HG03457 (cell line): ENCODE measurements around the gene FAM217B.

Experiments
- ATAC-seq: cut with Tn5 transposase; IDR thresholded peaks from one replicate; pipeline ENCODE4 v1.9.1; 2021; ENCODE audit warnings: moderate number of reproducible peaks; ENCODE audit not compliant: unreplicated experiment

Gene FAM217B

GRCh38 chr20:59940129-59940955 is at the start of gene FAM217B, which contains the start of gene PPP1R3D:
Gene FAM217B (plus strand): TSS chr20:59940389. CDS start chr20:59943944, 3,555 bp downstream.
Gene PPP1R3D (minus strand): TSS chr20:59940305. CDS start chr20:59939931, 374 bp downstream.
- peak; percentile 91 for ATAC-seq

GRCh38 chr20:59891581-59891980 is 48.6 kb upstream of the FAM217B start:
- no peak for ATAC-seq

- no peak for ATAC-seq
Measured at GRCh38 chr20:59895908-59896307, 44.3 kb upstream of the FAM217B start.

- no peak for ATAC-seq
Measured at GRCh38 chr20:59902470-59902869, 37.7 kb upstream of the FAM217B start.

GRCh38 chr20:59903621-59904020 is 36.6 kb upstream of the FAM217B start:
- no peak for ATAC-seq

- ATAC-seq: no peak
Measured at GRCh38 chr20:59908855-59909254, 31.3 kb upstream of the FAM217B start.

- no peak for ATAC-seq
Measured at GRCh38 chr20:59911041-59911440, 29.1 kb upstream of the FAM217B start.

- ATAC-seq: no peak
Measured at GRCh38 chr20:59912609-59913008, 27.6 kb upstream of the FAM217B start.

- ATAC-seq: no peak
Measured at GRCh38 chr20:59920944-59921343, 19.2 kb upstream of the FAM217B start.

GRCh38 chr20:59923514-59923913 is 16.7 kb upstream of the FAM217B start:
- no peak for ATAC-seq

- ATAC-seq: no peak
Measured at GRCh38 chr20:59925359-59925758, 14.8 kb upstream of the FAM217B start.

- no peak for ATAC-seq
Measured at GRCh38 chr20:59925899-59926298, 14.3 kb upstream of the FAM217B start.

GRCh38 chr20:59931511-59932312 is 8.5 kb upstream of the FAM217B start:
- no peak for ATAC-seq

GRCh38 chr20:59932616-59933295 is 7.4 kb upstream of the FAM217B start:
- ATAC-seq: no peak

- ATAC-seq: no peak
Measured at GRCh38 chr20:59933296-59933848, 6.8 kb upstream of the FAM217B start, which contains the start of gene SYCP2. Gene SYCP2 (minus strand): TSS chr20:59933637. CDS start chr20:59922413, 11,224 bp downstream.

GRCh38 chr20:59933849-59934585 is 6.2 kb upstream of the FAM217B start:
- ATAC-seq: peak; percentile 74

GRCh38 chr20:59935457-59936185 is 4.6 kb upstream of the FAM217B start:
- no peak for ATAC-seq

GRCh38 chr20:59936409-59936808 is 3.8 kb upstream of the FAM217B start:
- no peak for ATAC-seq

- ATAC-seq: no peak
Measured at GRCh38 chr20:59937150-59937549, 3.0 kb upstream of the FAM217B start.
